WI38 (cell line): ENCODE results near the gene SP140L.

Experiments used
- H3K4me3 ChIP-seq: 2 replicates; pipeline ENCODE4 v1.5.1; 2011; ENCODE audit warnings: low read depth, mild to moderate bottlenecking, control low read depth, low read length
- TF ChIP-seq, protein P1 (sequence below): IDR thresholded peaks from 2 replicates; pipeline ENCODE4 v1.5.1; 2012; ENCODE audit warnings: low read depth, mild to moderate bottlenecking, control low read depth, low read length

The SP140L gene

DNA sequence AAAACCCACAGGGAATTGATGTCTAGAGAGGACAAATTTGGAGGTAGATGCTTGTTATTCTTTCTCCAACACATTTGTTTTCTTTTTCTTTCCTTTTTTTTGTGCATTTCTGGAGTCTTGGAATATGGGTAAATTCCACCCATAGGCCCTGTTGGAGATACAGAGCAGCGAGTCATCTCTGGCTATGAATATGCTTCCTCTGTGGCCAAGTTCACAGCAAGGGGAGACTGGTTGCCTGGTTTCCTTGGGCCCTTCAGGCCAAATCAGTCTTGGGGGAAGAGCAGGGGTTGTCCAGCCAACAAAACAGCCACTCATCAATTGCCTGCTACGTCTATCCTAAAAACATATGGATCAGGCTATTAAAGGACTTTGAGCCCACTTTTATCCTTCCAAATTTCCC is 116.5 kb downstream of the SP140L start:
- TF ChIP-seq, protein P1, sequence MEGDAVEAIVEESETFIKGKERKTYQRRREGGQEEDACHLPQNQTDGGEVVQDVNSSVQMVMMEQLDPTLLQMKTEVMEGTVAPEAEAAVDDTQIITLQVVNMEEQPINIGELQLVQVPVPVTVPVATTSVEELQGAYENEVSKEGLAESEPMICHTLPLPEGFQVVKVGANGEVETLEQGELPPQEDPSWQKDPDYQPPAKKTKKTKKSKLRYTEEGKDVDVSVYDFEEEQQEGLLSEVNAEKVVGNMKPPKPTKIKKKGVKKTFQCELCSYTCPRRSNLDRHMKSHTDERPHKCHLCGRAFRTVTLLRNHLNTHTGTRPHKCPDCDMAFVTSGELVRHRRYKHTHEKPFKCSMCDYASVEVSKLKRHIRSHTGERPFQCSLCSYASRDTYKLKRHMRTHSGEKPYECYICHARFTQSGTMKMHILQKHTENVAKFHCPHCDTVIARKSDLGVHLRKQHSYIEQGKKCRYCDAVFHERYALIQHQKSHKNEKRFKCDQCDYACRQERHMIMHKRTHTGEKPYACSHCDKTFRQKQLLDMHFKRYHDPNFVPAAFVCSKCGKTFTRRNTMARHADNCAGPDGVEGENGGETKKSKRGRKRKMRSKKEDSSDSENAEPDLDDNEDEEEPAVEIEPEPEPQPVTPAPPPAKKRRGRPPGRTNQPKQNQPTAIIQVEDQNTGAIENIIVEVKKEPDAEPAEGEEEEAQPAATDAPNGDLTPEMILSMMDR, result no peak
- H3K4me3 ChIP-seq, result no peak overlapping the region

DNA sequence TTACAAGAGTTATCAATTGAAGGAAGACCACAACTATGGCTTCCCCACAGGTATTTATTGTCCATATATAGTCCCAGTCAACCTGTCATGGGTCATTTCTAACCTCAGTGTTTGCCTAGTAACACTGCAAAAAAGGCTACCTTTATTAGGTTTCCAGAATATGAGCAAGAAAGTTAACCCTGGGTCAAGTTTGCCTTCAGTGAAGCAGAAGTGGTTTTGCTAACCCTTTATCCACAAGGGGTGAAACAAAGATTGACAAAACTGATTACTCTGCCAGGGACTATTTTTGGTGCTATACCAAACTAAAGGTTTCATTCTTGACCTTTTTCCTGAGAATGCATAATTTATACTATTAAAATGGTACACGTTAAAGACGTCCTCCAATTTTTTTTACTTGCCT is 117.8 kb downstream of the SP140L start:
- no peak overlapping the region for H3K4me3 ChIP-seq
- TF ChIP-seq, protein P1, result no peak

DNA sequence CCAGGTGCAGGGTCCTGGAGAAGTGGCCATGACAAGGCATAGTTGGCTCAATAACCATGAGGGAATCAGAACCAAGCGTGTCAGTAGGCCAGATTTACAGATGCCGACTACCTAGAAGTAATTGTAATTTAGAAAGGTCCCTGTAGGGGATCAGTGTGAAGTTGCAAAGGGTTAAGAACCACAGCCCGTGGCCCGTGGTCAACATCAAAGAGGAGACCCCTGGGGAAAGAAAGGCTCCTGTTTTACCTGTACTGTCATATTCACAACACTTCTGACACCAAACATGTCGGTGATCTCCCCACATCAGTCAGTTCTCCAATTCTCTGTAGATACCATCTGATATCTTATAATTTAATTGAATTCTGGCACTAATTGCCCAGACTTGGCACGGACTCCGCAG is 120.0 kb downstream of the SP140L start:
- H3K4me3 ChIP-seq, result no peak overlapping the region
- TF ChIP-seq, protein P1, result no peak

DNA sequence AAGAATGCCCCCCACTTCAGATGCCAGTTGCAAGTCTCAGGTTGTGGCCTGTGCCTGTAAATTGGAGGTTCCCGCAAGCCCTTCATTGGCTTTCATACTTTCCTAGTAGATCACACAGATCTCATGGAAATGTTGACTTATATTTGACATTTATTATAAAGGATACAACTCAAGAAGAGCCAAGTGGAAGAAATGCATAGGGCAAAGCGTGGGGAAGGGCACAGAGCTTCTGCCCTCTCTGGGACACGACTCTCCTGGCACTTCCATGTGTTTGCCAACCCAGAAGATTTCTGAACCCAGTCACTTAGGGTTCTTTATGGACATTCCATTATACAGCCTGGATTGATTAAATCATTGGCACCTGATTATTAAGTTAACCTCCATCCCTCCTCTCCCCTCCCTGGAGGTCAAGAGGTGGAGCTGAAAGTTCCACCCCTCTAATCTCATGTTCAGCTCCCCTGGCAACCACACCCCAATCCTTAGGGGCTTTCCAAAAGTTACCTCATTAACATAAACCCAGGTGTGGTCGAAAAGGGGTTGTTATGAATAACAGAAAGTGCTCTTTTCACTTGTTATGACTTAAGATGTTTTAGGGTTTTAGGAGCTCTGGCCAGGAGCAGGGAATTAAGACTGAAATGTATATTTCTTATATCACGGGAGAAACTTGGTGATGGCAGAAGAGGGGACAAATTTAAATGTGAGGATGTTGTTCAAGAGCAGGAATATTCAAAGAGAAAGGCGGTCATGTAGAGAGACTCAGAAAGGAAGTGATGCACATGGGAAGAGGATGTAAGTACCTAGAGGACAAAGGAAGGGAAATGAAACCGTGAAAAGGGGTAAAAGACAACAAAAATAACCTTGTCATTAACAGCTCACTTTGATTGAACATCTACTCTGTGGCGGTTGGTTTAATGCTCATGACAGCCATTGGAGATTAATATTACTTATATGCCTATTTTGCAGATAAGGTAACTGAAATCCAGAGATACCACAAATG is 120.8 kb downstream of the SP140L start:
- TF ChIP-seq, protein P1, result no peak

DNA sequence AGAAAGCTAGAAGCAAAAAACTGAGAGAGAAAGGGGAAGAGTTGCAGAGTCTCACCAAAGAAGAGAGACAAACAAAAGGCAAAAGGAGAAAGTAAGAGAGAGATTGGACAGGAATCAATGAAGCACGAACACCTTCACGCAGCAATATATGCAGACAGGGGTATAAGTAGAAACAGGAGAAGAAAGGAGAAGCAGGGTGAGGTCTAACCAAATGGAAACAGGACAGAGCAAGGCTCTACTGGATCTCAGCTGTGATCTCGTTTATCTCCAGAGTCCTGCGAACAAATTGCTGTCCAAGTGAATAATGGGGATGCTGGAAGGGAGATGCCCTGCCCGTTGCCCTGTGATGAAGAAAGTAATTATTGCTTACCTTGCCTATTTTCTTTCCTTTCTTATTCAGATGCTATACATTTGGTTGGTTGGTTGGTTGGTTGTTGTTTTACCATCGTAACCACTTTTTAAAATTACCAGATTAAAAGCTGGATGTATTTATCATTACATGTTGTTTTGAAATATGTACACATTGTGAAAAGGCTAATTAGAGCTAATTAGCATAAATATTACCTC is 123.0 kb downstream of the SP140L start:
- TF ChIP-seq, protein P1, result no peak
- no peak overlapping the region for H3K4me3 ChIP-seq

More for the DNA sequence above, 120.8 kb downstream of the SP140L start:
- no peak overlapping the region for H3K4me3 ChIP-seq

DNA sequence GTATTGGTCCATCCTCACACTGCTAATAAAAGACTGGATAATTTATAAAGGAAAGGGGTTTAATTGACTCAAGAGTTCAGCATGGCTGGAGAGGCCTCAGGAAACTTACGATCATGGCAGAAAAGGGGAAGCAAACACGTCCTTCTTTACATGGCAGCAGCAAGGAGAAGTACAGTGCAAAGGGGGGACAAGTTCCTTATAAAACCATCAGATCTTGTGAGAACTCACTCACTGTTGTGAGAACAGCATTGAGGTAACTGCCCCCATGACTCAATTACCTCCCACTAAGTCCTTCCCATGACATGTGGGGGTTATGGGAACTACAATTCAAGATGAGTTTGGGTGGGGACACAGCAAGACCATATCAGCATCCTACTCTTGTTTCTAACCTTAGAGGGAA is 126.0 kb downstream of the SP140L start:
- H3K4me3 ChIP-seq, result no peak overlapping the region
- TF ChIP-seq, protein P1, result no peak
